WTC11 (cell line): ENCODE data around the gene SAP130.

Experiments used
- CTCF ChIP-seq: fragments of 200-600 bp; IDR thresholded peaks from 2 replicates; pipeline ENCODE4 v1.8.0; 2022; ENCODE audit warnings: antibody characterized with exemption
- FOXJ3 ChIP-seq: sonication (generic); formaldehyde crosslinking; IDR thresholded peaks from 2 replicates; pipeline ENCODE4 v1.9.0; 2021; ENCODE audit warnings: missing genetic modification reagents, mild to moderate bottlenecking, borderline replicate concordance
- HMGXB4 ChIP-seq: sonication (generic); formaldehyde crosslinking; IDR thresholded peaks from 2 replicates; pipeline ENCODE4 v1.8.1; 2023; ENCODE audit warnings: mild to moderate bottlenecking, moderate library complexity, missing genetic modification reagents
- NR3C1 ChIP-seq: sonication (generic); formaldehyde crosslinking; conservative IDR thresholded peaks from 2 replicates; pipeline ENCODE4 v1.8.1; 2023; ENCODE audit warnings: low read depth, mild to moderate bottlenecking, missing genetic modification reagents
- PREB ChIP-seq: sonication (generic); formaldehyde crosslinking; IDR thresholded peaks from 2 replicates; pipeline ENCODE4 v1.8.1; 2022; ENCODE audit warnings: mild to moderate bottlenecking, missing genetic modification reagents, moderate library complexity, borderline replicate concordance
- RELA ChIP-seq: sonication (generic); formaldehyde crosslinking; IDR thresholded peaks from 2 replicates; pipeline ENCODE4 v1.8.1; 2022; ENCODE audit warnings: missing genetic modification reagents, mild to moderate bottlenecking, borderline replicate concordance
- ZNF317 ChIP-seq: sonication (generic); formaldehyde crosslinking; IDR thresholded peaks from 2 replicates; pipeline ENCODE4 v1.8.1; 2023; ENCODE audit warnings: low read depth, mild to moderate bottlenecking, moderate library complexity, missing genetic modification reagents, borderline replicate concordance

- no peak for TF ChIP-seq HMGXB4 (CRISPR knock-in tag)
- no peak for TF ChIP-seq CTCF
- no peak for TF ChIP-seq RELA (CRISPR knock-in tag)
- no peak for TF ChIP-seq FOXJ3 (CRISPR knock-in tag)
- no peak for TF ChIP-seq ZNF317 (CRISPR knock-in tag)
- no peak for TF ChIP-seq PREB (CRISPR knock-in tag)
- TF ChIP-seq NR3C1 (CRISPR knock-in tag) = no peak
These were observed 86.4 kb downstream of the SAP130 start for GRCh38 chr2:127941461-127941860.
